ENCODE data around the gene UBXN7. TPM values are rescaled to one million over a fixed set of nuclear protein-coding genes. Genes with fewer than 3 reads are reported as not detected.

UBXN7 gene
- total RNA-seq, 1 donor from 2014 or later, result 54.0 TPM

DNA sequence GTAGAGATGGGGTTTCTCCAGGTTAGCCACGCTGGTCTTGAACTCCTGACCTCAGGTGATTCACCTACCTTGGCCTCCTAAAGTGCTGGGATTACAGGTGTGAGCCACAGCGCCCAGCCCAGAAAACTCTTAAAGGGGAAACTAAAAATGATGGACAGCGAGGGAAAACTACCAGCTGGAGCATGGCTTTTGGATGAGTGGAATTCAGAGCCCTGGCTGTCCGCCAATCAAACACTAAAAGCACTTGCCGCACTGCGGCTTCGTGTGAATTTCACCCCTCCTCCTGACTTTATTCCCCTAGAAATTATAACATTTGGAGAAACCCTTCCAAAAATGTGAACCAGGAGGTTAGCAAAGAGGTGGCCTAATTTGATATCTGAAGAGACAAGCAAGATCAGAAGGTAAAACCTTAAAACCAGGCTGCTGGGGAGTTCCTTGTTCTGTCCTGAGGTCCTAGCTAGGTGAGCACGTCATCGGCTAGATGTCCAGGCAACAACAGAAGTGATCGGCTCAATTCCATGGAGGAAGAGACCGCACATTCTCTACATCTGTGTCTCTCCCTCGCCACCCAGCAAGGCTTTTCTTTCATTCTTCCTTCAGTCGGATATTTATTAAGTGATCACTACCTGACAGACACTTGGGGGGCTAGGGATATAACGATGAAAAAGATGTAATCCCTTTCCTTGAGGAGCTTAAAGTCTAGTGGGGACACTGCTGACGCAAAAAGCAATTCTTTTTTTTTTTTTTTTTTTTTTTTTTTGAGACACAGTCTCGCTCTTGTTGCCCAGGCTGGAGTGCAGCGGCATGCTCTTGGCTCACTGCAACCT is 95.7 kb downstream of the UBXN7 start:
- ATAC-seq (no peak), DNase-seq (no peak)
- intact Hi-C loops (cut with DNase I), result no loop called here
- Histone ChIP-seq H3K36me3 (no peaks in the 10 kb centered on the region), H3K9me3 (no peaks in the 10 kb centered on the region), H3K27ac (no peak overlapping the region), H3K4me3 (no peak overlapping the region), H3K27me3 (no peaks in the 10 kb centered on the region), H3K4me1 (no peaks in the 10 kb centered on the region)
- TF ChIP-seq, protein P1, sequence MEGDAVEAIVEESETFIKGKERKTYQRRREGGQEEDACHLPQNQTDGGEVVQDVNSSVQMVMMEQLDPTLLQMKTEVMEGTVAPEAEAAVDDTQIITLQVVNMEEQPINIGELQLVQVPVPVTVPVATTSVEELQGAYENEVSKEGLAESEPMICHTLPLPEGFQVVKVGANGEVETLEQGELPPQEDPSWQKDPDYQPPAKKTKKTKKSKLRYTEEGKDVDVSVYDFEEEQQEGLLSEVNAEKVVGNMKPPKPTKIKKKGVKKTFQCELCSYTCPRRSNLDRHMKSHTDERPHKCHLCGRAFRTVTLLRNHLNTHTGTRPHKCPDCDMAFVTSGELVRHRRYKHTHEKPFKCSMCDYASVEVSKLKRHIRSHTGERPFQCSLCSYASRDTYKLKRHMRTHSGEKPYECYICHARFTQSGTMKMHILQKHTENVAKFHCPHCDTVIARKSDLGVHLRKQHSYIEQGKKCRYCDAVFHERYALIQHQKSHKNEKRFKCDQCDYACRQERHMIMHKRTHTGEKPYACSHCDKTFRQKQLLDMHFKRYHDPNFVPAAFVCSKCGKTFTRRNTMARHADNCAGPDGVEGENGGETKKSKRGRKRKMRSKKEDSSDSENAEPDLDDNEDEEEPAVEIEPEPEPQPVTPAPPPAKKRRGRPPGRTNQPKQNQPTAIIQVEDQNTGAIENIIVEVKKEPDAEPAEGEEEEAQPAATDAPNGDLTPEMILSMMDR (IDR thresholded peaks at IDR 0.05), result no peak

DNA sequence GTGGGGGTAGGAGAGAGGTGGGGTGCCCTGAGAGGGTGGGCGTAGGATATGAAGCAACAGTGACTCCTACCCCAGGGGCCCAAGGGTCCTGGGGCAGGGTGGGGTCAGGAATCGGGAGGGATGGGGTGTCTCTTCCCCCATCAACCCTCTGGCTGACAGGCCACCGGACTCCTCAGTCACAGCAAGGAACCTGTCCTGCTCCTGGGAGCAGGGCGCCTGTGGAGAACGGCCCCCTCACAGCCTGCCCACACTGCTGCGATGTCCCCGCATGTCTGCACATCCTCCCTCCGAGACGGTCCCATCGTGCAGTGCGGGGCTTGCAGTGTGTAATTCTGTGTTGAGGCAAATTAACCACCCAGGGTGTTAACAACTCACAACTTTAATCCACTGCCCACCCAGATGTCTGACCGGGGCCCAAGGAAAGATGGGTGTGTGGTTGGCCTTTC is 96.7 kb downstream of the UBXN7 start:
- Histone ChIP-seq H3K27me3 (no peaks in the 10 kb centered on the region), H3K27ac (no peak overlapping the region), H3K36me3 (no peaks in the 10 kb centered on the region), H3K9me3 (no peaks in the 10 kb centered on the region), H3K4me1 (no peaks in the 10 kb centered on the region), H3K4me3 (no peak overlapping the region)
- ATAC-seq (no peak), DNase-seq (no peak)
- intact Hi-C loops (cut with DNase I), result no loop called here
- TF ChIP-seq, protein P1 (IDR thresholded peaks at IDR 0.05), result no peak

DNA sequence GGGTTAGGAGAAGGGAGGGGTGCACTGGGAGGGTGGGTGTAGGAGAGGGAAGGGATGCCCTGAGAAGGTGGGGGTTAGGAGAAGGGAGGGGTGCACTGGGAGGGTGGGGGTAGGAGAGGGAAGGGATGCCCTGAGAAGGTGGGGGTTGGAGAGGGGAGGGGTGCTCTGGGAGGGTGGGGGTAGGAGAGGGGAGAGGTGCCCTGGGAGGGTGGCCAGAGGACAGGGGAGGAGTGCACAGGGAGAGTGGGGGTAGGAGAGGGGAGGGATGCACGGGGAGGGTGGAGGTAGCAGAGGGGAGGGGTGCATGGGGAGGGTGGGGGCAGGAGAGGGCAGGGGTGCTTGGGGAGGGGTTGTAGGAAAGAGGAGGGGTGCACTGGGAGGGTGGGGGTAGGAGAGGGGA is 97.2 kb downstream of the UBXN7 start:
- TF ChIP-seq, protein P1 (IDR thresholded peaks at IDR 0.05), result no peak
- Histone ChIP-seq H3K27ac (no peak overlapping the region), H3K27me3 (no peaks in the 10 kb centered on the region), H3K9me3 (no peaks in the 10 kb centered on the region), H3K4me1 (no peaks in the 10 kb centered on the region), H3K36me3 (no peaks in the 10 kb centered on the region), H3K4me3 (no peak overlapping the region)
- intact Hi-C loops (cut with DNase I), result no loop called here
- ATAC-seq (no peak), DNase-seq (no peak)

DNA sequence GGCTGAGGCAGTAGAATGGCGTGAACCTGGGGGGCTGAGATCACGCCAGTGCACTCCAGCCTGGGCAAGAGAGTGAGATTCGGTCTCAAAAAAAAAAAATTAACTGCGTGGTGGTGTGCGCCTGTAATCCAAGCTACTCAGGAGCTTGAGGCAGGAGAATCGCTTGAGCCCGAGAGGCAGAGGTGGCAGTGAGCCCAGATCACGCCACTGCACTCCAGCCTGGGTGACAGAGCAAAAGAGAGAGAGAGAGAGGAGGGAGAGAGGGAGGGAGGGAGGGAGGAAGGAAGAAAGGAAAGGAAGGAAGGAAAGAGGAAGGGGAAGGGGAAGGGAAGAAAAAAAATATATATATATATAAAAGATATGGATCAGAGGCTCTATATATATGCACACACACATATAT is 100.1 kb downstream of the UBXN7 start:
- intact Hi-C loops (cut with DNase I), result no loop called here
- ATAC-seq (no peak), DNase-seq (no peak)
- no peaks in the 10 kb centered on the region for H3K4me1 ChIP-seq
- H3K27me3 ChIP-seq, result no peaks in the 10 kb centered on the region
- no peaks in the 10 kb centered on the region for H3K9me3 ChIP-seq
- no peak overlapping the region for H3K4me3 ChIP-seq
- H3K36me3 ChIP-seq, result no peaks in the 10 kb centered on the region
- no peak overlapping the region for H3K27ac ChIP-seq
- TF ChIP-seq, protein P1 (IDR thresholded peaks at IDR 0.05), result no peak

DNA sequence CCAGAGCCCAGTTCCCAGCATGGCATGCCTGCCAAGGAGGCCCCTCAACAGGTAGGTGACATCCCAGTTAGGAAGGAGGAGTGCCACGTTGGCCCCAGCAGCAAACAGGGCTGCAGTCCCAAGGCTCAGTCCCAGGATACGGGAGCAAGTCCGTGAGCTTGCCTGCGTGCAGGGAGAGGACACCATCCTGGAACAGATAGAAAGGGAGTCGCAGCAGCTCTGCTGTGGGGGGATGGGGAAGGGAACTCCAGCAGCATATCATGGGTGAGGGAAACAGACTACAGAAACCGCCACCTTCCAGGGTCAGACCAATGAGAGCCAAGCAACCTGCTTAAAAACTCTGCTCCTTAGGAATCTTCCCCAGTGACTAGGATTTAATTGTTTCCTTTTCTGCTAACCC is 104.8 kb downstream of the UBXN7 start:
- Histone ChIP-seq H3K9me3 (no peaks in the 10 kb centered on the region), H3K4me1 (no peaks in the 10 kb centered on the region), H3K27me3 (no peaks in the 10 kb centered on the region), H3K4me3 (no peak overlapping the region), H3K27ac (no peak overlapping the region), H3K36me3 (no peaks in the 10 kb centered on the region)
- ATAC-seq, result no peak
- DNase-seq, result no peak
- intact Hi-C loops (cut with DNase I), result no loop called here
- TF ChIP-seq, protein P1 (IDR thresholded peaks at IDR 0.05), result no peak
